Measurements from ENCODE around the gene RCE1.

RCE1 gene

DNA sequence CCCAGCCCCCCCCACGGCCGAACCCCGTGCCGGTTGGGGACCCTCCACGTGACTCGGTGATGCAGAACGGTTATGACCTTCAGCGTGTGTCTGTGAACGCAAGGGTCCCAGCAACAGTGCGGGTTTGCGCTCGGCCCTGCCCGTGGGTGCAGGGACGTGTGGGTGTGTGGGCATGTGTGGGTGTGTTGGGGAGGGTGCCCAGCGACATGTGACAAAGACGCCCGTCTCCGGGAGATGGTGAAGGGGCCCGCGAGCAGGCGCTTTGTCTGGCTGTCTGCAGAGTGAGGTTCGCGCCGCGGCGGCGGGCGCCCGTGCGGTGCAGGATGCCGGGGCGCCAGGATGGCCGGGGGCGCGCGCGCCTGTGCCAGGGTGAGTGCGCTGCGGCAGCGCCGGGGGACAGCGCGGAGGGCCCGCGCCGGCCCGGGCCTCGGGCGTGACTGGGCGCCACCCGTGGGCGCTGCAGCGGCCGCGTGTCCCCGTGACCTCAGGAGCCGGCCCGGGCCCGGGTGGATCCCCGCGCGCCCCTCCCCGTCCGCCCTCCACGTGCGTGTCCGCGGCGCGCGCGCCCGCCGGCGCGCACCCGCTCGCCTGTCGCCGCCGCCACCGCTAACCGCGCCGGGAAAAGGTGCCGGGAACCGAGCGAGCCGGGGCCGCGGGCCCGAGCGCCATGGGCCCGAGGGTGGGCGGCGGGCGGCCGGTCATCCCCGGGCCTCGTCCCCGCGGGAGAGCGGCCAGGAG is 13.4 kb downstream of the RCE1 start, which contains the start of gene LRFN4:
Gene LRFN4, plus strand, starts transcription at position 569 of the 738 bp plus-strand sequence. CDS start 681 bp downstream, outside the sequence.
- DNase-seq (ENCODE audit: low spot score) = no peak

- DNase-seq (ENCODE audit: low spot score) = peak; percentile 69
Measured at GRCh38 chr11:66857234-66857926, 14.1 kb downstream of the RCE1 start.

DNA sequence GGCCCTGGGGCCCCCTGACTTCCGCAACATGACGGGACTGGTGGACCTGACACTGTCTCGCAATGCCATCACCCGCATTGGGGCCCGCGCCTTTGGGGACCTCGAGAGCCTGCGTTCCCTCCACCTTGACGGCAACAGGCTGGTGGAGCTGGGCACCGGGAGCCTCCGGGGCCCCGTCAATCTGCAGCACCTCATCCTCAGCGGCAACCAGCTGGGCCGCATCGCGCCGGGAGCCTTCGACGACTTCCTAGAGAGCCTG is 14.6 kb downstream of the RCE1 start:
- no peak for DNase-seq (ENCODE audit: low spot score)

DNA sequence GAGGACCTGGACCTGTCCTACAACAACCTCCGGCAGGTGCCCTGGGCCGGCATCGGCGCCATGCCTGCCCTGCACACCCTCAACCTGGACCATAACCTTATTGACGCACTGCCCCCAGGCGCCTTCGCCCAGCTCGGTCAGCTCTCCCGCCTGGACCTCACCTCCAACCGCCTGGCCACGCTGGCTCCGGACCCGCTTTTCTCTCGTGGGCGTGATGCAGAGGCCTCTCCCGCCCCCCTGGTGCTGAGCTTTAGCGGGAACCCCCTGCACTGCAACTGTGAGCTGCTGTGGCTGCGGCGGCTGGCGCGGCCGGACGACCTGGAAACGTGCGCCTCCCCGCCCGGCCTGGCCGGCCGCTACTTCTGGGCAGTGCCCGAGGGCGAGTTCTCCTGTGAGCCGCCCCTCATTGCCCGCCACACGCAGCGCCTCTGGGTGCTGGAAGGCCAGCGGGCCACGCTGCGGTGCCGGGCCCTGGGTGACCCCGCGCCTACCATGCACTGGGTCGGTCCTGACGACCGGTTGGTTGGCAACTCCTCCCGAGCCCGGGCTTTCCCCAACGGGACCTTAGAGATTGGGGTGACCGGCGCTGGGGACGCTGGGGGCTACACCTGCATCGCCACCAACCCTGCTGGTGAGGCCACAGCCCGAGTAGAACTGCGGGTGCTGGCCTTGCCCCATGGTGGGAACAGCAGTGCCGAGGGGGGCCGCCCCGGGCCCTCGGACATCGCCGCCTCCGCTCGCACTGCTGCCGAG is 15.1 kb downstream of the RCE1 start:
- DNase-seq (ENCODE audit: low spot score) = no peak

- no peak for DNase-seq (ENCODE audit: low spot score)
Measured at GRCh38 chr11:66858939-66859685, 15.9 kb downstream of the RCE1 start.

GRCh38 chr11:66859686-66860448 is 16.6 kb downstream of the RCE1 start:
- DNase-seq (ENCODE audit: low spot score) = no peak

GRCh38 chr11:66860449-66860831 is 17.2 kb downstream of the RCE1 start:
- no peak for DNase-seq (ENCODE audit: low spot score)

GRCh38 chr11:66861038-66861773 is 18.0 kb downstream of the RCE1 start:
- DNase-seq (ENCODE audit: low spot score) = no peak

GRCh38 chr11:66861774-66862558 is 18.7 kb downstream of the RCE1 start:
- no peak for DNase-seq (ENCODE audit: low spot score)

- no peak for DNase-seq (ENCODE audit: low spot score)
Measured at GRCh38 chr11:66862559-66863037, 19.4 kb downstream of the RCE1 start.

DNA sequence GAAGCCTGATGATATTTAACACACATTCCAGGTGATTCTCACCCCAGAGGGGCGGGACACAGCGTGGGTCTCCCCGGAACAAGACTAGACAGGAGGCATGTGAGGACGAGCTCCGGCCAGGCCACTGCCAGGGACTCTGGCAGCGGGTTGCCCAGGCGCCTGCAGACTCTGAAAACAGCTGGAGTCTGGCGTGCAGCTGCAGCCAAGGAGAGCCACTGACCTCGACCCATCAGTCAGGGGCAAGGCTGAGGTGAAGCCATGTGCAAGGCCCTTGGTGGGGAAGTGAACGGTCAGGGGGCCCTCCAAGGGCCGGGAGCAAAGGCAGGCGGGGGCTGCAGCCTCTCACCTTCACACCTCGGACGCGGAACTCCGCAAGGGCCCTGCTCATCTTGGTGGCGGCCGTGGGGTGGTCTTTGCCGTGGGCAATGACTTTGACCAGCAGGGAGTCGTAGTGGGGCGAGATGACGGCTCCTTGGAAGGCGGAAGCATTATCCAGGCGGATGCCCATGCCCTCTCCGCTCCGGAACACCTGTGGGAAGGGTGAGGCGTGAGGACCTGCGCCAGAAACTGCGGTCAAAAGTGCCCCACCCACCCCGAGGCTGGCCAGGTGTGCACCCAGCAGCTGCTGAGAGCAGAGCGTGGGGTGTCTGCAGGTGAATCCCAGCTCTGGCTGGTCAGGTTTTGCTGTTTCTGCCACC is 20.3 kb downstream of the RCE1 start:
- peak; percentile 70 for DNase-seq (ENCODE audit: low spot score)

DNA sequence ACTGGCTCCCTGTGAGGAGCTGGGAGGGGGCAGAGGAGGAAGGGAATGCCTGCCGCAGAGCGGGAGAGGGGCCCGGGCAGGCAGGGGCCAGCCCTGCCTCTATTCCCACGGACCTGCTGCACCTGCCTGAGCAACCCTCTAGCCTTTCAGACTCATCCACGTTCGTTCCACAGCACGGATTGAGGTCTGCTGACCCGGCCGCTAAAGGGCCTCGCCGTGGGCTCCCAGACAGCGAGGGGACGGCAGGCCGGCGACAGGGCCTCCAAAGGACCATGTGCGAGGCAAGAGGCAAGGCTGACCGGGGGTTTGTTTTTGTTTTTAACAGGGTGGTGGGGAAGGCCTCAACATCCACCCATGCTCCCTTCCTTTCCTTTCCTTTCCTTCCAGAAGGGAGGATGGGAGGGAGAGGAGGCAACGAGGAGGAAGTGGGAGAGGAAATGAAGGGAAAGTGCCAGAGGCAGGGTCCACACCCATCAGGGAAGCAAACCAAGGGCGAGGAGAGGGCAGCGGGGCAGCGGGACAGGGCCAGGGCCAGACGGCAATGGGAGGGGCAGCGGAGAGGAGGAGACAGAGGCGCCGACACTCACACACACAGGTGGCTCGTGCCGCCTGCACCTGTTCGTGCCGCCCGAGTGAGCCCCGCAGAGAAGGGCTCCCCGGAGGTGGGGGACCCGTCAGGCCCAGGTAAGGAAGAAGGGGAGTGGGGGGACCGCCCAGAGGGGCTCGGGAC is 21.1 kb downstream of the RCE1 start:
- DNase-seq (ENCODE audit: low spot score) = no peak

- DNase-seq (ENCODE audit: low spot score) = no peak
Measured at GRCh38 chr11:66864924-66865697, 21.9 kb downstream of the RCE1 start.

GRCh38 chr11:66866007-66866406 is 22.8 kb downstream of the RCE1 start:
- DNase-seq (ENCODE audit: low spot score) = no peak

GRCh38 chr11:66866511-66866986 is 23.3 kb downstream of the RCE1 start:
- DNase-seq (ENCODE audit: low spot score) = no peak

- no peak for DNase-seq (ENCODE audit: low spot score)
Measured at GRCh38 chr11:66867425-66868040, 24.3 kb downstream of the RCE1 start.

GRCh38 chr11:66868082-66868725 is 25.0 kb downstream of the RCE1 start:
- DNase-seq (ENCODE audit: low spot score) = no peak
